Natural killer cell (primary cell): ENCODE results near the gene ALG14. TPM values are rescaled to one million over a fixed set of nuclear protein-coding genes. Genes with fewer than 3 reads are reported as not detected.

Experiments
- ATAC-seq, 3 donors: fragments of 150-1000 bp in 2 of 3; fragments of 200-7000 bp in 1 of 3; cut with Tn5 transposase; 1 replicate in 1 of 3; 2 replicates in 2 of 3; pipeline ENCODE4 v1.10.0; 2021; ENCODE audit warnings: mild to moderate bottlenecking in 2 of 3, moderate library complexity in 2 of 3
- DNase-seq, 2 donors: peaks; one replicate each; pipeline versions ENCODE4 v3.0.0 to v3.0.0-alpha.2; 2013 to 2021; ENCODE audit warnings: mixed read lengths in 1 of 2
- H3K27ac ChIP-seq: one replicate; pipeline ENCODE4 v1.5.1; 2013; ENCODE audit warnings: mild to moderate bottlenecking, low read length
- H3K27me3 ChIP-seq: one replicate; pipeline ENCODE4 v1.6.1; 2013; ENCODE audit warnings: low read length; ENCODE audit not compliant: control insufficient read depth, insufficient read depth
- H3K36me3 ChIP-seq: one replicate; pipeline ENCODE4 v1.6.1; 2013; ENCODE audit warnings: low read length; ENCODE audit not compliant: control insufficient read depth, insufficient read depth
- H3K4me1 ChIP-seq: one replicate; pipeline ENCODE4 v1.6.1; 2013; ENCODE audit warnings: low read length; ENCODE audit not compliant: control insufficient read depth, insufficient read depth
- H3K4me3 ChIP-seq: one replicate; pipeline ENCODE4 v1.5.1; 2013; ENCODE audit warnings: low read length
- H3K9me3 ChIP-seq: one replicate; pipeline ENCODE4 v1.6.1; 2013; ENCODE audit warnings: low read length; ENCODE audit not compliant: control insufficient read depth, insufficient read depth
- H3K27ac Mint-ChIP-seq, 2 donors: one replicate each; pipeline ENCODE4 v1.8.0; 2022; ENCODE audit warnings: mild to moderate bottlenecking in 2 of 2, mixed read lengths in 2 of 2, moderate library complexity in 1 of 2
- H3K27me3 Mint-ChIP-seq, 2 donors: one replicate each; pipeline ENCODE4 v1.8.0; 2022; ENCODE audit warnings: low read depth in 2 of 2, mixed read lengths in 2 of 2
- H3K36me3 Mint-ChIP-seq: one replicate; pipeline ENCODE4 v1.8.0; 2022; ENCODE audit warnings: mixed read lengths
- H3K4me1 Mint-ChIP-seq, 2 donors: one replicate each; pipeline ENCODE4 v1.8.0; 2022; ENCODE audit warnings: mixed read lengths in 2 of 2
- H3K4me3 Mint-ChIP-seq: one replicate; pipeline ENCODE4 v1.8.0; 2022; ENCODE audit warnings: mild to moderate bottlenecking, moderate library complexity, mixed read lengths
- H3K9me3 Mint-ChIP-seq, 2 donors: one replicate each; pipeline ENCODE4 v1.8.0; 2022; ENCODE audit warnings: mixed read lengths in 2 of 2
- WGBS: methylation state at CpG from one replicate; pipeline ENCODE4 v1.1.7; 2013; ENCODE audit warnings: missing lambda C conversion rate; ENCODE audit not compliant: insufficient coverage; 5-methylcytosine and 5-hydroxymethylcytosine counted together
- intact Hi-C: fragments of 100-400 bp; cut with micrococcal nuclease; formaldehyde crosslinking; loops from one replicate; pipeline ENCODE4 v1.14.2; 2022
- total RNA-seq, 4 donors: library from RNA; stranded (reverse); fragments of 120-200 nt in 1 of 4; gene quantifications; one replicate each; pipeline versions ENCODE4 v1.2.3 to v1.2.4, GENCODE V29; 2013 to 2022
- TF ChIP-seq, protein P1 (sequence below): fragments of 200-600 bp; IDR thresholded peaks from one replicate; pipeline ENCODE4 v1.8.0; 2022; ENCODE audit warnings: antibody characterized with exemption

The ALG14 gene
- total RNA-seq, 3 donors from 2014 or later (not counting 1 experiment from before 2014, with no cell fraction given) = 0.48 to 2.3 (median 1.1) TPM

DNA sequence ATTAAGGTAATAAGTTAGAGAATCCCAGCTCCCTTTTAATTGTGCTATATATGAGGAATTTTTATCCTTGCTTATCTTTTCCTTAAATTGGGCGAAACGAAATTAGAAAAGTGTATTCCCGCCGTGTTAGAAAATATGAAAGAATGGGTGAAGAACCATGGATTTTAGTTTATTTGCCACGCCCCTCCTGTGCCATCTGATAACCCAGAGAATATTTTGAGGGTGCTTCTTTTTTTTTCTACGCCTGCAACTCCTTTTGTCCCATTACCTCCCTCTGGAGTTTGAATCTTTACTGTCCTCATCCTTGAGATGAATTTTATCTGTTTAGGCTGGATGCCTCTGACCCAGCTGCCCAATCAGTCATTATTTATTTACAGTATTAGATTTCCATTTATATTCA is 46.0 kb upstream of the ALG14 start:
- H3K36me3 Mint-ChIP-seq = no peaks in the 10 kb centered on the region

DNA sequence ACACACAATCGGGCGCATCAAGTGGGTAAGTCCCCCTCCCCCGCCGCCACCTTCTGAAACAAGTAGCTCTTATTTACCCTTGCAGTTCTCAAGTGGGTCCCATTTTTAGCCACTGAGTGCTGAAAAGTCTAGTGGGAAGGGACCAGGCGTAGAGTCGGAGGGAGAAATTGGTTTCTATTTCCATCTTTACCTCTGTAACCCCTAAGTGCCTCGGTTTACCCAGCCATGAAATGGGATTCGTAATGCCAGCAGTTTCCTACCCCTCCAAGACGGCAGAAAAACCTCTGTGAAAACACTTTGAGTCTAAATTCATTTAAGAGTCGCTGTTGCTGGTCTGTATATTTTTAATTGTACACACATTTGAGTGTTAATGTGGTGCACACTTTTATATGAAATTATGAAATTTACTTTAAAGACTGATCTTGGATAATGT is 45.3 kb upstream of the ALG14 start:
- no peak overlapping the region for H3K4me3 ChIP-seq
- DNase-seq = no peak
- H3K36me3 Mint-ChIP-seq = no peaks in the 10 kb centered on the region
- TF ChIP-seq, protein P1, sequence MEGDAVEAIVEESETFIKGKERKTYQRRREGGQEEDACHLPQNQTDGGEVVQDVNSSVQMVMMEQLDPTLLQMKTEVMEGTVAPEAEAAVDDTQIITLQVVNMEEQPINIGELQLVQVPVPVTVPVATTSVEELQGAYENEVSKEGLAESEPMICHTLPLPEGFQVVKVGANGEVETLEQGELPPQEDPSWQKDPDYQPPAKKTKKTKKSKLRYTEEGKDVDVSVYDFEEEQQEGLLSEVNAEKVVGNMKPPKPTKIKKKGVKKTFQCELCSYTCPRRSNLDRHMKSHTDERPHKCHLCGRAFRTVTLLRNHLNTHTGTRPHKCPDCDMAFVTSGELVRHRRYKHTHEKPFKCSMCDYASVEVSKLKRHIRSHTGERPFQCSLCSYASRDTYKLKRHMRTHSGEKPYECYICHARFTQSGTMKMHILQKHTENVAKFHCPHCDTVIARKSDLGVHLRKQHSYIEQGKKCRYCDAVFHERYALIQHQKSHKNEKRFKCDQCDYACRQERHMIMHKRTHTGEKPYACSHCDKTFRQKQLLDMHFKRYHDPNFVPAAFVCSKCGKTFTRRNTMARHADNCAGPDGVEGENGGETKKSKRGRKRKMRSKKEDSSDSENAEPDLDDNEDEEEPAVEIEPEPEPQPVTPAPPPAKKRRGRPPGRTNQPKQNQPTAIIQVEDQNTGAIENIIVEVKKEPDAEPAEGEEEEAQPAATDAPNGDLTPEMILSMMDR = no peak
- intact Hi-C loops = no loop called here
- H3K27me3 ChIP-seq = peaks cover 26% of the 10 kb centered on the region
- H3K27ac ChIP-seq = no peak overlapping the region
- peak overlapping the region; percentile 69 for H3K4me3 Mint-ChIP-seq
- H3K9me3 Mint-ChIP-seq = no peaks in the 10 kb centered on the region
- no peaks in the 10 kb centered on the region for H3K36me3 ChIP-seq
- no peak overlapping the region for H3K27ac Mint-ChIP-seq
- ATAC-seq = no peak
- WGBS = 29% methylated on average over 9 of the region's 10 CpGs
- peaks cover 48 to 66% of the 10 kb centered on the region in 2 donors for H3K27me3 Mint-ChIP-seq
- peaks cover 0 to 9% of the 10 kb centered on the region in 2 donors for H3K4me1 Mint-ChIP-seq
- H3K4me1 ChIP-seq = peaks cover 10% of the 10 kb centered on the region
- no peaks in the 10 kb centered on the region for H3K9me3 ChIP-seq

More for the DNA sequence above, 46.0 kb upstream of the ALG14 start:
- Histone ChIP-seq H3K36me3 (no peaks in the 10 kb centered on the region), H3K27me3 (peaks cover 26% of the 10 kb centered on the region), H3K4me1 (peaks cover 10% of the 10 kb centered on the region), H3K27ac (no peak overlapping the region), H3K4me3 (no peak overlapping the region), H3K9me3 (no peaks in the 10 kb centered on the region)
- peak overlapping the region; percentile 52 for H3K4me3 Mint-ChIP-seq
- H3K27me3 Mint-ChIP-seq = peaks cover 48 to 67% of the 10 kb centered on the region in 2 donors
- H3K4me1 Mint-ChIP-seq = peaks cover 0 to 9% of the 10 kb centered on the region in 2 donors
- intact Hi-C loops = no loop called here
- H3K27ac Mint-ChIP-seq = no peak overlapping the region
- DNase-seq (no peak), ATAC-seq (no peak)
- 96% methylated on average over 6 of the region's 6 CpGs for WGBS
- H3K9me3 Mint-ChIP-seq = no peaks in the 10 kb centered on the region
- TF ChIP-seq, protein P1 = no peak

DNA sequence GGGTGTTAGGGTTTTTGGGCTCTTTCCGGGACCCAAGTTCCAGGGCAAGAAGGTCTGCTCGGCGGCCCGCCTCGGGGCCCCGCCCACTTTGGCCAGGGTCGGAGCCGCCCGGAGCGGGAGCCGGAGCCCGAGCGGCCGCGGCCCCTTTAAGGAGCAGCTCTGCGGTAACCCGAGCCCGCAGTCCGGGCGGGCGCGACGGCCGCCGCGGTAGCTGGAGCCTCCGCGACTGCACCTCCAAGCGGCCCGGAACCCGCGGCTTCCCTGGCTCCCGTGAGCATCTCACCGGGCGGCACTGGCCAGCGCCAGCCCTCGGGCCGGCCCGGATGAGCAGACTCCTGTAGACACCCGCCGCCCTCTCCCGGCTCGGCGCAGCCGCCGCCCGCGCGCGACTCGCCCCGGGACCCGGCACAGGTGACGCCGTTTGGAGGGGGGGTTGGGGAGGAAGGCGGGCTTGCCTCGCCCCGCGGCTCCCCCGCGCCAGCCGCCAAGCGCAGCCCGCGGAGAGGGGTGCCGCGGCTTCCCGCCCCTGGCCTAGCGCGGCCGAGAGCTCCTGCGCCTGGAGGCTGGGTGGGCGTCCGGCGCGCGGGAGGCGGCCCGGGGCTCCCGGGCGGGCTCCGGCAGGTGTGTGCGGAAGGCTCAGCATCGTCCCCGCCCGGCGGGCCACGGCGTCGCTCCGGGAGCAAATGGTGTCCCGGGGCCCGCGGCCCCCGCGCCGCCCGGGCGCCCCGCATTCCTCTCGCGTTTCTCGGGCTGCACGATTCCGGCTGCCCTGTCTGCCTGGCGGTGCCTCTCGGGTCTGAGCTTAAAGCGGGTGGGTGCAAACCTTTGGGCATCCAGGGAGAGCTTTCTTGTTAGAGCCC is 44.7 kb upstream of the ALG14 start, which contains the start of gene TLCD4:
Gene TLCD4, plus strand, starts transcription at position 149 of the 860 bp plus-strand sequence. CDS start 26,547 bp downstream, outside the sequence.
- peak within 1 kb of the TSS; percentile 45 for H3K4me3 ChIP-seq
- no peaks in the 10 kb centered on the region for H3K36me3 ChIP-seq
- peak in 1 of 2 donors; percentile 56 for DNase-seq
- H3K4me1 ChIP-seq = peaks cover 10% of the 10 kb centered on the region
- ATAC-seq = peak; percentile 34 to 68 (median 52)
- intact Hi-C loops = no loop called here
- H3K27me3 ChIP-seq = peaks cover 26% of the 10 kb centered on the region
- H3K27ac ChIP-seq = no peak within 1 kb of the TSS
- H3K9me3 ChIP-seq = no peaks in the 10 kb centered on the region
- TF ChIP-seq, protein P1 = no peak
- peaks cover 49 to 62% of the 10 kb centered on the region in 2 donors for H3K27me3 Mint-ChIP-seq
- H3K36me3 Mint-ChIP-seq = no peaks in the 10 kb centered on the region
- H3K9me3 Mint-ChIP-seq = no peaks in the 10 kb centered on the region
- H3K4me1 Mint-ChIP-seq = peaks cover 0 to 9% of the 10 kb centered on the region in 2 donors
- H3K4me3 Mint-ChIP-seq = peak within 1 kb of the TSS; percentile 77
- WGBS = under 1% methylated on average over 108 of the region's 108 CpGs
- no peak within 1 kb of the TSS for H3K27ac Mint-ChIP-seq
